PFSK-1 (cell line): ENCODE data around the gene PLCH2.

Source experiments
- FOXP2 ChIP-seq: optimal IDR thresholded peaks from 2 replicates; pipeline ENCODE3; 2011; ENCODE audit warnings: borderline replicate concordance, control low read depth, inconsistent platforms; ENCODE audit not compliant: insufficient read depth; ENCODE audit errors: extremely low read length, extremely low read depth
- POLR2AphosphoS5 ChIP-seq: IDR thresholded peaks from 2 replicates; pipeline ENCODE4 v1.6.1; 2012; ENCODE audit warnings: low read depth, mild to moderate bottlenecking, control low read depth, low read length, moderate library complexity
- SIN3A ChIP-seq: IDR thresholded peaks from 2 replicates; pipeline ENCODE4 v1.6.1; 2012; ENCODE audit warnings: mild to moderate bottlenecking, low read length, moderate library complexity, borderline replicate concordance; ENCODE audit not compliant: insufficient read depth
- TAF1 ChIP-seq: IDR thresholded peaks from 2 replicates; pipeline ENCODE4 v1.6.1; 2012; ENCODE audit warnings: low read length, control low read depth, borderline replicate concordance; ENCODE audit not compliant: insufficient read depth
- TF ChIP-seq, protein P1 (sequence below), 2 experiments: IDR thresholded peaks; 2 replicates each; pipeline versions ENCODE4 v1.6.1 to v1.8.0; 2011 to 2012; ENCODE audit warnings: low read depth in 2 of 2, low read length in 2 of 2, control low read depth in 1 of 2, inconsistent platforms in 1 of 2, mild to moderate bottlenecking in 1 of 2, moderate library complexity in 1 of 2; ENCODE audit not compliant: insufficient read depth in 1 of 2

Gene PLCH2

DNA sequence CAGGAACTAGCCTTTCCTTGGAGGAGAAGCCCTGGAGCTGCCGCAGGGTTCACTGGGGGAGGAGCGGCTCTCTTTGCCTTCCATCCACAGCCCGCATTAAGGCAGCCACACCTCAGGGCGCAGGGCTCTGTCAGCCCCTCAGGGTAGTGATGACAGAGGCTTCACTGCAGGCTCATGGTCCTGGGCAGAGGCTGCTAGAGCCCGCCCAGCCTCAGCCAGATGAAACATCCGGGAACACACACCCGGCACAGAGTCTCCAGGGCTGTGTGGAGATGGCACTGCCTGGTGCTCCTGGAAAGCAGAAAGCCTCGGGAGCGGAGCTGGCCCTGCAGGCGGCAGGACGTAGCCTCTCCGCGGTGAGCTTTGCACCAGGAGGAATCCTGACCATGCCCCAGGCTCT lies 34.3 kb upstream of the PLCH2 start:
- no peak for TF ChIP-seq FOXP2
- TF ChIP-seq TAF1: no peak
- no peak for TF ChIP-seq POLR2AphosphoS5
- TF ChIP-seq, protein P1, sequence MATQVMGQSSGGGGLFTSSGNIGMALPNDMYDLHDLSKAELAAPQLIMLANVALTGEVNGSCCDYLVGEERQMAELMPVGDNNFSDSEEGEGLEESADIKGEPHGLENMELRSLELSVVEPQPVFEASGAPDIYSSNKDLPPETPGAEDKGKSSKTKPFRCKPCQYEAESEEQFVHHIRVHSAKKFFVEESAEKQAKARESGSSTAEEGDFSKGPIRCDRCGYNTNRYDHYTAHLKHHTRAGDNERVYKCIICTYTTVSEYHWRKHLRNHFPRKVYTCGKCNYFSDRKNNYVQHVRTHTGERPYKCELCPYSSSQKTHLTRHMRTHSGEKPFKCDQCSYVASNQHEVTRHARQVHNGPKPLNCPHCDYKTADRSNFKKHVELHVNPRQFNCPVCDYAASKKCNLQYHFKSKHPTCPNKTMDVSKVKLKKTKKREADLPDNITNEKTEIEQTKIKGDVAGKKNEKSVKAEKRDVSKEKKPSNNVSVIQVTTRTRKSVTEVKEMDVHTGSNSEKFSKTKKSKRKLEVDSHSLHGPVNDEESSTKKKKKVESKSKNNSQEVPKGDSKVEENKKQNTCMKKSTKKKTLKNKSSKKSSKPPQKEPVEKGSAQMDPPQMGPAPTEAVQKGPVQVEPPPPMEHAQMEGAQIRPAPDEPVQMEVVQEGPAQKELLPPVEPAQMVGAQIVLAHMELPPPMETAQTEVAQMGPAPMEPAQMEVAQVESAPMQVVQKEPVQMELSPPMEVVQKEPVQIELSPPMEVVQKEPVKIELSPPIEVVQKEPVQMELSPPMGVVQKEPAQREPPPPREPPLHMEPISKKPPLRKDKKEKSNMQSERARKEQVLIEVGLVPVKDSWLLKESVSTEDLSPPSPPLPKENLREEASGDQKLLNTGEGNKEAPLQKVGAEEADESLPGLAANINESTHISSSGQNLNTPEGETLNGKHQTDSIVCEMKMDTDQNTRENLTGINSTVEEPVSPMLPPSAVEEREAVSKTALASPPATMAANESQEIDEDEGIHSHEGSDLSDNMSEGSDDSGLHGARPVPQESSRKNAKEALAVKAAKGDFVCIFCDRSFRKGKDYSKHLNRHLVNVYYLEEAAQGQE (IDR thresholded peaks at IDR 0.05; ENCODE audit: insufficient read depth in 1 of 2, low read depth in 2 of 2, low read length in 2 of 2): no peak
- no peak for TF ChIP-seq SIN3A

DNA sequence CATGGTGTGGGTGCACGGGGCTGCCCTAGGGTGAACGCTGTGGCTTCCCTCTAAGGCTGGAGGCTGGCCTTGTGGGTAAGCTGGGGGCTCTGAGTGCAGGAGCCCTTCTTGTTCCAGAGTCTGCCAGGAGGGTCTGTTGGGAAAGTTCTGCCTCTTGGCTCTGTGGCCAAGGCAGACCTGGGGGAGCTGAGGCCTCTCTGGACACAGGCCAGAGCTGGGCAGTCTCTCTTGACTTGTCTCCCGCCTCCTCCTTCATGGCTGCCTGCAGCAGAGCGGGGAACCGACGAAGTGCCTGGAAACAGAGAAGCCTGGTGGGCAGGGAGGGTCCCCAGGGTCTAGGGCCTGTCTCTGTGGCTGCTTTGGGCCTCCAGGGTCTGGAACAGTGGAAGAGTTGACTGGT lies 33.4 kb upstream of the PLCH2 start:
- TF ChIP-seq TAF1 (no peak), FOXP2 (no peak), SIN3A (no peak), POLR2AphosphoS5 (no peak)
- TF ChIP-seq, protein P1 (IDR thresholded peaks at IDR 0.05; ENCODE audit: insufficient read depth in 1 of 2, low read depth in 2 of 2, low read length in 2 of 2): no peak

DNA sequence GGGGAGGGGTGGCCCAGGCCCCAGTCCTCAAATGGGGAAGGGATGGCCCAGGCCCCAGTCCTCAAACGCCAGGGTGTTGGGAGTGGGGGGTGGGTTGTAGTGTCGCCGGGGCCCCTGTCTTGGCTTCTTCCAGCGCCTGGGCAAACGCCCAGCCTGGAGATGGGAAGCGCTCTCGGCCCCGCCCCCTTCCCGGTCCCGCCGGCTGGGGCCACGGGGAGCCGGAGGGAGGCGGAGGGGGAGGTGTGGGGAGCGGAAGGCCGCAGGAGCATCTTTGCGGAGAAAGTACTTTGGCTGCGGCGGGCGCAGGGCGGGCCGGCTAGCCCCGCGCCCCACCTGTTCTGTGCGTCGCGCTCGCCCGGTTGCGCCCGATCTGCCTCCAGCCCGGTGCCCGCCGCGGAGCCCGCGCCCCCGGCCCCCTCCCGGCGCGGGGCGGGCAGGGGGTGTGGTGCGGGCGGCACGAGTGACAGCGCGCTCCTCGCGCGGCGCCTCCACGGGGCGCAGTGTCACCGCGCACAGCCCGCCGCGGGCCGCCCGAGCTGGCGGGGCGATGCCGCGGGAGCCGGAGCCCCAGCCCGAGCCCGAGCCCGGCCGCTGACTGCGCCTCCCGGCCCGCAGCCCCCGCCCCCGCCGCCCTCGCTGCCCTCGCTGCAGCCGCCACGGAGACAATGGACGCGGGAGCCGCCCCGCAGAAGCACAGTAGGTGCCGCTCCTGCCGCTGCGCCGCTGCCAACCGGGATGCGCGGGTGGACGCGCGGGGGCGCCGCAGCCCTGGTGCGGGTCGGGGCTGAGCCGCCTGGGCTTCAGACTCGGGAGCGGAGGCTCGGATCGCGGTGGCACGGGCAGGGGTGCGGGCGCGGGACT lies 32.6 kb upstream of the PLCH2 start:
- TF ChIP-seq POLR2AphosphoS5 (no peak), FOXP2 (no peak), SIN3A (no peak), TAF1 (no peak)
- TF ChIP-seq, protein P1 (IDR thresholded peaks at IDR 0.05; ENCODE audit: insufficient read depth in 1 of 2, low read depth in 2 of 2, low read length in 2 of 2): no peak

DNA sequence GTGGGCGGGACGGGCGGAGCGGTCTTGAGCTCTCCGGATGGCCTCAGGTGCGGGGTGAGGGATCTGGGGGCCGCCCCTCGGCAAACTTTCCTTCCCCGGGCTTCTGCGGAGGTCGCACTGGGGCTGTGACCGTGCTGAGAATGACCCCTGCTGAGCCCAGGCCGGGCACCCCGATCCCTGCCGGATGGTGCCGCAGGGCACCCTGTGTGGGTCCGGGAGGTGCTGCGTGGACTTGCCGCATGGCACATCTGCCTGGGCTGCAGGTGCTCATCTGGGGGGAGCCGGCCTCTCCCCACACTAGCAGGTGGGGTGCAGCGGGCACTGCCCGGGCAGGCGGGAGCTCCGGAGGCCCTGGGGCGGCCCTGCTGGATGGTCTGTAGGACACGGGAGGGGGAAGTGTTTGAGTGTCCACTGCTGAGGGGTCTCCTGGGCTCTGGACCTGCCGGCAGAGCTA lies 31.9 kb upstream of the PLCH2 start:
- no peak for TF ChIP-seq POLR2AphosphoS5
- no peak for TF ChIP-seq FOXP2
- TF ChIP-seq, protein P1 (IDR thresholded peaks at IDR 0.05; ENCODE audit: insufficient read depth in 1 of 2, low read depth in 2 of 2, low read length in 2 of 2): no peak
- TF ChIP-seq TAF1: no peak
- TF ChIP-seq SIN3A: no peak
